T-helper 17 cell (primary cell): ENCODE data around the gene CBLC. TPM values are rescaled to one million over a fixed set of nuclear protein-coding genes. Genes with fewer than 3 reads are reported as not detected.

Experiments used
- ATAC-seq: fragments of 150-1000 bp; cut with Tn5 transposase; 2 replicates; pipeline ENCODE4 v1.10.0; 2021; ENCODE audit warnings: mild to moderate bottlenecking, moderate library complexity
- DNase-seq, 3 donors: peaks; one replicate each; pipeline versions ENCODE4 v3.0.0 to v3.0.0-alpha.2; 2020 to 2021
- H3K9me3 ChIP-seq: one replicate; pipeline ENCODE4 v1.7.0; 2013; ENCODE audit warnings: low read length, mild to moderate bottlenecking; ENCODE audit not compliant: control insufficient read depth, poor library complexity, severe bottlenecking
- H3K27ac Mint-ChIP-seq: one replicate; pipeline ENCODE4 v1.8.0; 2022; ENCODE audit warnings: mild to moderate bottlenecking, moderate library complexity, mixed read lengths
- H3K27me3 Mint-ChIP-seq: one replicate; pipeline ENCODE4 v1.8.0; 2022; ENCODE audit warnings: mixed read lengths
- H3K36me3 Mint-ChIP-seq: one replicate; pipeline ENCODE4 v1.8.0; 2022; ENCODE audit warnings: low read depth, mixed read lengths
- H3K4me1 Mint-ChIP-seq: one replicate; pipeline ENCODE4 v1.8.0; 2022; ENCODE audit warnings: mild to moderate bottlenecking, mixed read lengths
- H3K4me3 Mint-ChIP-seq: one replicate; pipeline ENCODE4 v1.8.0; 2022; ENCODE audit warnings: mild to moderate bottlenecking, moderate library complexity, mixed read lengths
- total RNA-seq, 4 donors: library from RNA in 2 of 4; stranded (reverse) in 2 of 4; gene quantifications; one replicate each; pipeline ENCODE4 v1.2.3 and lab custom pipeline; 2022 to 2026

The CBLC gene
- total RNA-seq (not detected), total RNA-seq (lab: John Stamatoyannopoulos, UW) (0 to 0.08 reads per million in 2 donors)

DNA sequence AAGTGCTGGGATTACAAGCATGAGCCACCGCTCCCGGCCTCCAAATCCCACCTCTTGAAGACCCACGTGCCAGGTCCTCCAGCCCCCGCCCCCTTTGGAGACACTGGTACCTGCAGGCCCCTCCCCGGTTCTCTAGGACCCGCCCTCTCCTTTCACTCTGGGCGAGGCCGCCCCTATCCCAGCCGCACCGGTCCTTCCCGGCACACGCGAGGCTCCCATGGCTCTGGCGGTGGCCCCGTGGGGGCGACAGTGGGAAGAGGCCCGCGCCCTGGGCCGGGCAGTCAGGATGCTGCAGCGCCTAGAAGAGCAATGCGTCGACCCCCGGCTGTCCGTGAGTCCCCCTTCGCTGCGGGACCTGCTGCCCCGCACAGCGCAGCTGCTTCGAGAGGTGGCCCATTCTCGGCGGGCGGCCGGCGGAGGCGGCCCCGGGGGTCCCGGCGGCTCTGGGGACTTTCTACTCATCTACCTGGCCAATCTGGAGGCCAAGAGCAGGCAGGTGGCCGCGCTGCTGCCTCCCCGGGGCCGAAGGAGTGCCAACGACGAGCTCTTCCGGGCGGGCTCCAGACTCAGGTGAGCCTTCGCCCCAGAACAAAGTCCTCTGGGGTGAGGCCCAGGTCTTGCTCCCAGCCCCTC lies at the start of gene CBLC:
TSS of gene CBLC (plus strand) at position 176 of the 633 bp plus-strand sequence. CDS start at position 218, 42 bp downstream.
- H3K27ac Mint-ChIP-seq: no peak within 1 kb of the TSS
- H3K4me1 Mint-ChIP-seq: no peaks in the 10 kb centered on the region
- H3K27me3 Mint-ChIP-seq: peaks cover 5% of the 10 kb centered on the region
- H3K4me3 Mint-ChIP-seq: no peak within 1 kb of the TSS
- no peak for ATAC-seq
- no peaks in the 10 kb centered on the region for H3K9me3 ChIP-seq
- DNase-seq: no peak
- H3K36me3 Mint-ChIP-seq: no peaks in the 10 kb centered on the region

DNA sequence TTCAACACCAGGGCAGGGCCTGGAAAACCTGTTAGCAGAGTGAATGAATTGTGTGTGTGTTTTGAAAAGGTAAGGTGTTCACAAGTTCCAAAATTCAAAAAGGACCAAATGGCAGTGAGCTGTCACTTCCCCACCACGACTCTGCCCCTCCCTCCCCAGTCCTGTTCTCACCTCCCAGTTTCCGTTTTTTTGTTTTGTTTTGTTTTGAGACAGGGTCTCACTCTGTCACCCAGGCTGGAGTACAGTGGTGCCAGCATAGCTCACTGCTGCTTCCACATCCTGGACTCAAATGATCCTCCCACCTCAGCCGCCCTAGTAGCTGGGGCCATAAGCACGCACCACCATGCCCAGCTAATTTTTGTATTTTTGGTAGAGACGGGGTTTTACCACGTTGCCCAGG lies 49.5 kb upstream of the CBLC start:
- peaks cover 3% of the 10 kb centered on the region for H3K36me3 Mint-ChIP-seq
- no peak overlapping the region for H3K4me3 Mint-ChIP-seq
- H3K27me3 Mint-ChIP-seq: no peaks in the 10 kb centered on the region

GRCh38 chr19:44729516-44730033 lies 48.1 kb upstream of the CBLC start:
- ATAC-seq: no peak
- Mint-ChIP-seq H3K36me3 (peaks cover 3% of the 10 kb centered on the region), H3K4me1 (peaks cover 9% of the 10 kb centered on the region), H3K27me3 (no peaks in the 10 kb centered on the region), H3K4me3 (peak overlapping the region; percentile 15), H3K27ac (no peak overlapping the region)
- H3K9me3 ChIP-seq: no peaks in the 10 kb centered on the region
- no peak for DNase-seq

More for the DNA sequence above, 49.5 kb upstream of the CBLC start:
- Mint-ChIP-seq H3K4me1 (peaks cover 16% of the 10 kb centered on the region), H3K27ac (no peak overlapping the region)
- DNase-seq (no peak), ATAC-seq (no peak)
- no peaks in the 10 kb centered on the region for H3K9me3 ChIP-seq

DNA sequence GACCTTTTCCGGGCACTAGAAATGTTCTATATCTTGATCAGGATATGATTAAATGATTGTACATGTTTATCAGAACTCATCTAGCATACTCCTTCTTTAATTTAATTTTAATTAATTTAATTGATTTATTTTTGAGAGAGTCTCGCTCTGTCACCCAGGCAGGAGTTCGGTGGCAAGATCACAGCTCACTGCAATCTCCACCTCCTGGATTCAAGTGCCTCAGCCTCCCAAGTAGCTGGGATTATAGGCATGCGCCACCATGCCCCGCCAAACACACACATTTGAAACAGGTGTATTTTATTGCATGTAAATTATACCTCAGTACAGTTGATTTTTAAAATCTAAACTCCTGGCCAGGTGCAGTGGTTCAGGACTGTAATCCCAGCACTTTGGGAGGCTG lies 46.6 kb upstream of the CBLC start:
- Mint-ChIP-seq H3K27me3 (no peaks in the 10 kb centered on the region), H3K27ac (no peak overlapping the region), H3K4me3 (no peak overlapping the region), H3K36me3 (peaks cover 3% of the 10 kb centered on the region), H3K4me1 (peaks cover 12% of the 10 kb centered on the region)
- ATAC-seq (no peak), DNase-seq (no peak)
- H3K9me3 ChIP-seq: no peaks in the 10 kb centered on the region

DNA sequence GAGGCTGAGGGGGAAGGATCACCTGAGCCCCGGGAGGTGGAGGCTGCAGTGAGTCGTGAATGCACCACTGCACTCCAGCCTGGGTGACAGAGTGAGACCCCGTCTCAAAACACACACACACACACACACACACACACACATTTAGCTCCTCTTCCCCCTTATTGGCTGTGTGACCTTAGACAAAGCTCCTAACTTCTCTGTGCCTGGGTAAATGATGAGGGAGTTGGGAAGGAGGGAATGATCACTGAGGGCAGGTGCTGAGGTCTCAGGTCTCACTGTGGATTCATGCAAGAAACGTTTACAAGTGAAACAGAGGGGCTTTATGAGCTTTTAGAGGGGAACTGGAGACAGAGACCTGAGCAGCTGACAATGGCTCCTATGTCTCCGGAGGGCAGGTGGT lies 46.1 kb upstream of the CBLC start:
- Mint-ChIP-seq H3K4me3 (no peak overlapping the region), H3K4me1 (peaks cover 12% of the 10 kb centered on the region), H3K27me3 (no peaks in the 10 kb centered on the region), H3K36me3 (peaks cover 3% of the 10 kb centered on the region), H3K27ac (no peak overlapping the region)
- no peaks in the 10 kb centered on the region for H3K9me3 ChIP-seq
- DNase-seq (no peak), ATAC-seq (no peak)

GRCh38 chr19:44732235-44733014 lies 45.3 kb upstream of the CBLC start:
- Mint-ChIP-seq H3K36me3 (peaks cover 3% of the 10 kb centered on the region), H3K27me3 (no peaks in the 10 kb centered on the region), H3K4me3 (no peak overlapping the region), H3K27ac (no peak overlapping the region), H3K4me1 (peaks cover 12% of the 10 kb centered on the region)
- no peak for DNase-seq
- no peak for ATAC-seq
- no peaks in the 10 kb centered on the region for H3K9me3 ChIP-seq

DNA sequence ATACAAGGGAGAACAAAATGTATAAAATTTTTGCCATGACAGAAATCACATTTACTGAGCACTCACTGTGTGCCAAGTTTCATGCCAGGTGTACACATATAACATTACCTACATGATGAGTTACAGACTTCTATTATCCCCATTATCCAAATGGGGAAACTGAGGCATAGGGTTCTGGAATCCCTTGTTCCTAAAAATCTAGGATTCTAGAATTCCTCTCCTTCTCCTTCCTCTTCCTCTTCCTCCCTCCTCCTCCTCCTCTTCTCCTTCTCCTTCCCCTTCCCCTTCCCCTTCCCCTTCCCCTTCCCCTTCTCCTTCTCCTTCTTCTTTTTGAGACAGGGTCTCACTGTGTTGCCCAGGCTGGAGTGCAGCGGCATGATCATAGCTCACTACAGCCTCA lies 43.3 kb upstream of the CBLC start:
- no peak overlapping the region for H3K27ac Mint-ChIP-seq

DNA sequence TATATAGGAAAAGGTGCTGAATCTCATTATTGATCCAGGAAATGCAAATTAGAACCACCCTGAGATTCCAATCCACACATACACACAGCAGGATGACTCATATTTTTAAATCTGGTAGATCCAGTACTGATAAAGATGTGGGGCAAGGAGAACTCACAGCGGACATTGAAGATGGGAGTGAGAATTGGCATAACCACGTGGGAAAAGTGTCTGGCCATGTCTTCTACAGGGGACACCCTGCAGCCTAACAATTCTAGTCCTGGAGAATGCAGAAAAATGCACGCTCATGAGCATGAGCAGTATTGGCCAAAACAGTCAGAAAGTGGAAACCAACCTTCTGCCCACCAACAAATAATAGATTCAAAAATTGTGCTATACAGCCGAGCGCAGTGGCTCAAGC lies 42.7 kb upstream of the CBLC start:
- ATAC-seq (no peak), DNase-seq (no peak)
- peaks cover 5% of the 10 kb centered on the region for H3K4me1 Mint-ChIP-seq
- H3K9me3 ChIP-seq: no peaks in the 10 kb centered on the region
- H3K36me3 Mint-ChIP-seq: no peaks in the 10 kb centered on the region
- no peak overlapping the region for H3K27ac Mint-ChIP-seq
- no peak overlapping the region for H3K4me3 Mint-ChIP-seq
- H3K27me3 Mint-ChIP-seq: no peaks in the 10 kb centered on the region

More for the DNA sequence above, 43.3 kb upstream of the CBLC start:
- H3K9me3 ChIP-seq: no peaks in the 10 kb centered on the region
- Mint-ChIP-seq H3K36me3 (no peaks in the 10 kb centered on the region), H3K27me3 (no peaks in the 10 kb centered on the region), H3K4me1 (peaks cover 7% of the 10 kb centered on the region), H3K4me3 (no peak overlapping the region)
- no peak for DNase-seq
- ATAC-seq: no peak

GRCh38 chr19:44737238-44738071 lies 40.2 kb upstream of the CBLC start:
- H3K9me3 ChIP-seq: no peaks in the 10 kb centered on the region
- Mint-ChIP-seq H3K27me3 (no peaks in the 10 kb centered on the region), H3K4me1 (peaks cover 7% of the 10 kb centered on the region), H3K36me3 (no peaks in the 10 kb centered on the region), H3K27ac (no peak overlapping the region), H3K4me3 (no peak overlapping the region)
- DNase-seq (no peak), ATAC-seq (no peak)

- DNase-seq (no peak), ATAC-seq (no peak)
- H3K9me3 ChIP-seq: no peaks in the 10 kb centered on the region
- H3K36me3 Mint-ChIP-seq: no peaks in the 10 kb centered on the region
- H3K27me3 Mint-ChIP-seq: no peaks in the 10 kb centered on the region
- no peak overlapping the region for H3K4me3 Mint-ChIP-seq
- no peak overlapping the region for H3K27ac Mint-ChIP-seq
- H3K4me1 Mint-ChIP-seq: peaks cover 13% of the 10 kb centered on the region
Measured at GRCh38 chr19:44738136-44738535, 39.6 kb upstream of the CBLC start.

GRCh38 chr19:44738603-44739558 lies 38.8 kb upstream of the CBLC start:
- no peaks in the 10 kb centered on the region for H3K27me3 Mint-ChIP-seq
- H3K4me1 Mint-ChIP-seq: peaks cover 13% of the 10 kb centered on the region

DNA sequence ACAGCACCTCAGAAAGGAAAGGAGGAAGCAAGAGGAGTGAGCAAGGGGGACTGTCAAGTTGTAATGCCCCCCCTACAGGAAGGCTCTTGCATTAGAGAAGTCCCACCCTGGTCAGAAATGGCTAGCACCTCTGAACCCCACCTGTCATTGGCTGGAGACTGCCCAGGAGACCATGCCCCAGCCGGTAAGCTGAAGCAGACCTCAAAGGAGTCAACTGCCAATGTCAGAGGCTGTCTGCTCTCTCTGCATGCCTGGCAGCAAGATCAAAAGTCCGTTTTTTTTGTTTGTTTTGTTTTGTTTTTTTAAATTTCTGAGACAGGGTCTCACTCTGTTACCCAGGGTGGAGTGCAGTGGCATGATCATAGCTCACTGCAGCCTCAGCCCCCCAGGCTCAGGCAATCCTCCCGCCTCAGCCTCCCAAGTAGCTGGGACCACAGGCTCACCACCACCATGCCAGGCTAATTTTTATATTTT lies 37.3 kb upstream of the CBLC start:
- DNase-seq (no peak), ATAC-seq (no peak)
- H3K4me3 Mint-ChIP-seq: no peak overlapping the region
- peaks cover 8% of the 10 kb centered on the region for H3K4me1 Mint-ChIP-seq
- no peaks in the 10 kb centered on the region for H3K36me3 Mint-ChIP-seq
- H3K9me3 ChIP-seq: no peaks in the 10 kb centered on the region
- H3K27ac Mint-ChIP-seq: peak overlapping the region; percentile 29
- no peaks in the 10 kb centered on the region for H3K27me3 Mint-ChIP-seq

More at GRCh38 chr19:44738603-44739558, 38.8 kb upstream of the CBLC start:
- DNase-seq: no peak
- Mint-ChIP-seq H3K36me3 (no peaks in the 10 kb centered on the region), H3K27ac (no peak overlapping the region), H3K4me3 (no peak overlapping the region)
- H3K9me3 ChIP-seq: no peaks in the 10 kb centered on the region
- no peak for ATAC-seq
